GM12878 (cell line): ENCODE measurements around the gene LTBP3. TPM values are rescaled to one million over a fixed set of nuclear protein-coding genes. Genes with fewer than 3 reads are reported as not detected.
A peak's percentile ranks its signal among the peaks of the same experiment; 100 is the strongest.

Experiments used
- BCLAF1 ChIP-seq: fragments of 450-650 bp; IDR thresholded peaks from 2 replicates; pipeline ENCODE4 v1.6.1; 2017; ENCODE audit warnings: antibody characterized with exemption, mild to moderate bottlenecking, moderate library complexity
- IKZF1 ChIP-seq: fragments of 450-650 bp; conservative IDR thresholded peaks from 2 replicates; pipeline ENCODE4 v1.6.1; 2017; ENCODE audit warnings: antibody characterized with exemption, mild to moderate bottlenecking
- NR2F1 ChIP-seq: fragments of 450-650 bp; conservative IDR thresholded peaks from 2 replicates; pipeline ENCODE4 v1.6.1; 2017; ENCODE audit warnings: mild to moderate bottlenecking
- ZBTB11 ChIP-seq: fragments of 450-650 bp; formaldehyde crosslinking; IDR thresholded peaks from 2 replicates; pipeline ENCODE4 v1.5.0; 2022; ENCODE audit warnings: mild to moderate bottlenecking, missing genetic modification characterization
- polyA plus RNA-seq, 11 experiments: library from polyadenylated mRNA; depleted of rRNA in 4 of 11; unstranded in 6 of 11; stranded (reverse) in 5 of 11; fragments of >200 nt; fragmentation: Nextera tagmentation in 4 of 11; fragmentation: Illumina TruSeq in 1 of 11; extraction: Ambion mirVana in 4 of 11; extraction: Trizol in 1 of 11; gene quantifications; 1 replicate in 1 of 11; 2 replicates in 10 of 11; pipeline versions ENCODE4 v1.2.1 to v1.2.3, GENCODE V29; 2011 to 2016; ENCODE audit warnings: inconsistent platforms in 2 of 11, missing spikeins in 2 of 11, low read depth in 1 of 11
- total RNA-seq, 4 experiments: library from RNA; depleted of rRNA in 3 of 4; stranded (reverse); fragments of >200 nt in 3 of 4; fragmentation: Illumina TruSeq in 1 of 4; extraction: Trizol in 1 of 4; gene quantifications; 2 replicates each; pipeline versions ENCODE4 v1.2.1 to v1.2.3, GENCODE V29; 2013 to 2021

Gene LTBP3
- total and polyA plus RNA-seq, 10 of the 15 experiments (the other 5 are each of a cell fraction or from before 2014, with no cell fraction given), result 2.2 to 12.2 (median 6.2) TPM; not detected in 2

- TF ChIP-seq BCLAF1, result 0 out of 2 replicates have a peak, but pooled peaks have one; percentile 13
- TF ChIP-seq IKZF1, result peak; percentile 64; the same call in 1 of the 2 replicates
- TF ChIP-seq ZBTB11 (CRISPR knock-in tag), result 0 out of 2 replicates have a peak, but pooled peaks have one; percentile 4
- peak; percentile 34; the same call in 1 of the 2 replicates for TF ChIP-seq NR2F1
Measured at GRCh38 chr11:65572356-65573051, 14.3 kb upstream of the LTBP3 start, which contains the start of gene FAM89B (continued).
